H9 (cell line): ENCODE measurements around the gene PGLYRP3. TPM values are rescaled to one million over a fixed set of nuclear protein-coding genes. Genes with fewer than 3 reads are reported as not detected.

ENCODE experiments used
- DNase-seq: peaks from one replicate; pipeline ENCODE4 v3.0.0-alpha.2; 2017
- H2AFZ ChIP-seq: one replicate; pipeline ENCODE4 v1.6.1; 2013; ENCODE audit warnings: mild to moderate bottlenecking, low read length, control low read depth, moderate library complexity
- H2AK5ac ChIP-seq: 2 replicates; pipeline ENCODE4 v1.6.1; 2013; ENCODE audit warnings: low read length, control low read depth, mixed read lengths; ENCODE audit not compliant: insufficient read length
- H2BK120ac ChIP-seq: one replicate; pipeline ENCODE4 v1.6.1; 2013; ENCODE audit warnings: low read depth, mild to moderate bottlenecking, low read length, control low read depth, inconsistent platforms; ENCODE audit not compliant: poor library complexity, severe bottlenecking
- H2BK12ac ChIP-seq: 2 replicates; pipeline ENCODE4 v1.6.1; 2013; ENCODE audit warnings: low read length, control low read depth, mixed read lengths, low read depth; ENCODE audit not compliant: insufficient read length
- H2BK15ac ChIP-seq: 2 replicates; pipeline ENCODE4 v1.6.1; 2013; ENCODE audit warnings: low read depth, low read length, control low read depth
- H2BK20ac ChIP-seq: one replicate; pipeline ENCODE4 v1.6.1; 2013; ENCODE audit warnings: low read depth, mild to moderate bottlenecking, low read length, control low read depth, inconsistent platforms; ENCODE audit not compliant: poor library complexity, severe bottlenecking
- H2BK5ac ChIP-seq: 2 replicates; pipeline ENCODE4 v1.6.1; 2013; ENCODE audit warnings: low read length, control low read depth, mixed read lengths; ENCODE audit not compliant: insufficient read length
- H3K14ac ChIP-seq: 2 replicates; pipeline ENCODE4 v1.6.1; 2013; ENCODE audit warnings: low read length, control low read depth; ENCODE audit not compliant: insufficient read depth
- H3K18ac ChIP-seq: 2 replicates; pipeline ENCODE4 v1.6.1; 2013; ENCODE audit warnings: low read depth, mild to moderate bottlenecking, mixed read lengths, low read length, control low read depth; ENCODE audit not compliant: insufficient read length
- H3K23ac ChIP-seq: 2 replicates; pipeline ENCODE4 v1.6.1; 2013; ENCODE audit warnings: low read length, control low read depth, mixed read lengths, low read depth; ENCODE audit not compliant: insufficient read length
- H3K23me2 ChIP-seq: 2 replicates; pipeline ENCODE4 v1.6.1; 2013; ENCODE audit warnings: low read depth, mild to moderate bottlenecking, mixed read lengths, low read length, control low read depth; ENCODE audit not compliant: insufficient read length, poor library complexity, severe bottlenecking
- H3K27ac ChIP-seq: 2 replicates; pipeline ENCODE4 v1.5.1; 2013; ENCODE audit warnings: low read length, control low read depth, mixed read lengths, low read depth; ENCODE audit not compliant: insufficient read length
- H3K27me3 ChIP-seq: 2 replicates; pipeline ENCODE4 v1.6.1; 2013; ENCODE audit warnings: low read length, control low read depth, inconsistent platforms; ENCODE audit not compliant: insufficient read depth
- H3K4ac ChIP-seq: 2 replicates; pipeline ENCODE4 v1.6.1; 2013; ENCODE audit warnings: low read depth, mild to moderate bottlenecking, control low read depth, inconsistent platforms, low read length, moderate library complexity
- H3K4me1 ChIP-seq: 2 replicates; pipeline ENCODE4 v1.6.1; 2013; ENCODE audit warnings: low read length, control low read depth, inconsistent platforms; ENCODE audit not compliant: insufficient read depth
- H3K4me2 ChIP-seq: 2 replicates; pipeline ENCODE4 v1.6.1; 2013; ENCODE audit warnings: low read length, control low read depth, mixed read lengths; ENCODE audit not compliant: insufficient read length, insufficient read depth
- H3K56ac ChIP-seq: 2 replicates; pipeline ENCODE4 v1.6.1; 2013; ENCODE audit warnings: low read depth, mild to moderate bottlenecking, mixed read lengths, low read length, control low read depth; ENCODE audit not compliant: insufficient read length
- H3K79me1 ChIP-seq: 2 replicates; pipeline ENCODE4 v1.6.1; 2013; ENCODE audit warnings: low read depth, mild to moderate bottlenecking, moderate library complexity, low read length, control low read depth, inconsistent platforms; ENCODE audit not compliant: insufficient read depth, poor library complexity, severe bottlenecking
- H3K79me2 ChIP-seq: 2 replicates; pipeline ENCODE4 v1.6.1; 2013; ENCODE audit warnings: low read length, control low read depth, inconsistent platforms; ENCODE audit not compliant: insufficient read depth
- H3K9ac ChIP-seq: 2 replicates; pipeline ENCODE4 v1.6.1; 2013; ENCODE audit warnings: low read length, control low read depth, mixed read lengths; ENCODE audit not compliant: insufficient read length; ENCODE audit errors: extremely low read depth
- H3K9me3 ChIP-seq: one replicate; pipeline ENCODE4 v1.6.1; 2013; ENCODE audit warnings: low read depth, low read length, inconsistent platforms; ENCODE audit not compliant: control insufficient read depth
- H3T11ph ChIP-seq: one replicate; pipeline ENCODE4 v1.6.1; 2013; ENCODE audit warnings: mild to moderate bottlenecking, low read length, control low read depth, inconsistent platforms
- H4K20me1 ChIP-seq: one replicate; pipeline ENCODE4 v1.6.1; 2013; ENCODE audit not compliant: control insufficient read depth, insufficient read length, insufficient read depth
- H4K5ac ChIP-seq: 2 replicates; pipeline ENCODE4 v1.6.1; 2013; ENCODE audit warnings: low read depth, mild to moderate bottlenecking, mixed read lengths, low read length, control low read depth; ENCODE audit not compliant: insufficient read length
- H4K8ac ChIP-seq: replicated peaks from 2 replicates; pipeline ENCODE4 v1.6.1; 2013; ENCODE audit warnings: low read length, control low read depth, mixed read lengths, low read depth; ENCODE audit not compliant: insufficient read length
- H4K91ac ChIP-seq: 2 replicates; pipeline ENCODE4 v1.6.1; 2013; ENCODE audit warnings: low read depth, mild to moderate bottlenecking, moderate library complexity, mixed read lengths, low read length, control low read depth; ENCODE audit not compliant: insufficient read length
- H3K27ac Mint-ChIP-seq, 3 experiments: 2 replicates in 2 of 3; 3 replicates in 1 of 3; pipeline ENCODE4 v1.8.0; 2020 to 2021; ENCODE audit warnings: mixed read lengths in 3 of 3, mild to moderate bottlenecking in 1 of 3, moderate library complexity in 1 of 3
- H3K27me3 Mint-ChIP-seq: 2 replicates; pipeline ENCODE4 v1.8.0; 2021; ENCODE audit warnings: low read depth, mild to moderate bottlenecking, moderate library complexity, mixed read lengths
- H3K36me3 Mint-ChIP-seq, 3 experiments: 2 replicates in 2 of 3; 3 replicates in 1 of 3; pipeline ENCODE4 v1.8.0; 2020 to 2021; ENCODE audit warnings: low read depth in 3 of 3, mixed read lengths in 3 of 3; ENCODE audit not compliant: insufficient read depth in 1 of 3
- H3K4me1 Mint-ChIP-seq, 2 experiments: 2 replicates each; pipeline ENCODE4 v1.8.0; 2020; ENCODE audit warnings: mixed read lengths in 2 of 2
- H3K4me3 Mint-ChIP-seq, 2 experiments: 2 replicates in 1 of 2; 3 replicates in 1 of 2; pipeline ENCODE4 v1.8.0; 2020 to 2021; ENCODE audit warnings: mild to moderate bottlenecking in 2 of 2, mixed read lengths in 2 of 2, moderate library complexity in 1 of 2
- H3K9me3 Mint-ChIP-seq, 2 experiments: 2 replicates in 1 of 2; 3 replicates in 1 of 2; pipeline ENCODE4 v1.8.0; 2020; ENCODE audit warnings: mild to moderate bottlenecking in 2 of 2, mixed read lengths in 2 of 2, moderate library complexity in 1 of 2
- CTCF ChIP-seq: fragments of 200-600 bp; sonication (generic); conservative IDR thresholded peaks from 3 replicates; pipeline ENCODE4 v1.8.0; 2021; ENCODE audit warnings: antibody characterized with exemption, mild to moderate bottlenecking
- WGBS: extraction: QIAGEN DNeasy Blood & Tissue Kit; methylation state at CpG from one replicate; pipeline ENCODE4 v1.1.7; 2013; ENCODE audit warnings: missing lambda C conversion rate, low lambda C conversion rate, mixed read lengths; ENCODE audit not compliant: insufficient read length; ENCODE audit errors: extremely low coverage; 5-methylcytosine and 5-hydroxymethylcytosine counted together
- total RNA-seq: library from RNA; stranded (reverse); gene quantifications from 2 replicates; pipeline ENCODE4 v1.2.1, GENCODE V29; 2021

The PGLYRP3 gene
- total RNA-seq, 1 experiment from 2014 or later: not detected

GRCh38 chr1:153342178-153342577 lies 29.4 kb upstream of the PGLYRP3 start:
- Histone ChIP-seq H3K9me3 (no peaks in the 10 kb centered on the region), H3K79me1 (no peaks in the 10 kb centered on the region), H3K9ac (no peak overlapping the region), H4K8ac (no peak overlapping the region), H2BK12ac (no peak overlapping the region), H3K18ac (no peak overlapping the region), H3K23ac (no peak overlapping the region), H3K79me2 (no peaks in the 10 kb centered on the region), H2BK15ac (no peak overlapping the region), H3K56ac (no peak overlapping the region), H3K27ac (no peak overlapping the region), H3K27me3 (no peaks in the 10 kb centered on the region), H2BK5ac (no peak overlapping the region), H2BK120ac (no peak overlapping the region), H3K4me1 (no peaks in the 10 kb centered on the region), H3T11ph (no peak overlapping the region), H4K20me1 (no peaks in the 10 kb centered on the region), H3K4me2 (no peak overlapping the region), H3K14ac (no peak overlapping the region), H3K23me2 (no peaks in the 10 kb centered on the region), H2AK5ac (no peak overlapping the region), H4K91ac (no peak overlapping the region), H4K5ac (no peak overlapping the region), H3K4ac (no peak overlapping the region), H2AFZ (no peak overlapping the region), H2BK20ac (no peak overlapping the region)
- Mint-ChIP-seq H3K9me3 (no peaks in the 10 kb centered on the region), H3K4me1 (peaks cover 0 to 5% of the 10 kb centered on the region in 2 experiments; a peak in 2 of 4 replicates), H3K27me3 (peaks cover 21% of the 10 kb centered on the region), H3K27ac (no peak overlapping the region), H3K36me3 (no peaks in the 10 kb centered on the region), H3K4me3 (no peak overlapping the region)
- TF ChIP-seq CTCF: no peak
- DNase-seq: no peak
- no CpG with 5 or more reads among the region's 3 CpGs for WGBS
